BJ (cell line): ENCODE data around the gene SON. TPM values are rescaled to one million over a fixed set of nuclear protein-coding genes. Genes with fewer than 3 reads are reported as not detected.
"Not testable (repeated sequence)": the region's sequence is repeated elsewhere in the genome, so short reads cannot be mapped to it uniquely, and the experiment has no call there.

Source experiments
- CTCF ChIA-PET: fragments of 350-600 bp; formaldehyde crosslinking; extraction: SDS; loops from one replicate; lab custom pipeline; 2021; ENCODE audit warnings: antibody characterized with exemption, inconsistent platforms; lab: Yijun Ruan, JAX
- POLR2A ChIA-PET: fragments of 300-600 bp; sonication (Branson Sonifier 250); formaldehyde crosslinking; extraction: SDS; loops from one replicate; lab custom pipeline; 2021; ENCODE audit warnings: antibody characterized with exemption; lab: Charles Lee
- DNase-seq: peaks from one replicate; pipeline ENCODE4 v3.0.0-alpha.2; 2011; ENCODE audit warnings: low read depth
- H3K27me3 ChIP-seq: 2 replicates; pipeline ENCODE4 v1.6.0; 2011; ENCODE audit warnings: low read length; ENCODE audit not compliant: control insufficient read depth, insufficient read depth
- H3K36me3 ChIP-seq: 2 replicates; pipeline ENCODE4 v1.5.1; 2011; ENCODE audit warnings: low read length; ENCODE audit not compliant: control insufficient read depth, insufficient read depth
- H3K4me3 ChIP-seq: 2 replicates; pipeline ENCODE4 v1.5.1; 2011; ENCODE audit warnings: low read depth, mild to moderate bottlenecking, control low read depth, low read length
- polyA plus RNA-seq: library from polyadenylated mRNA; depleted of rRNA; stranded (reverse); fragments of >200 nt; gene quantifications from 2 replicates; pipeline ENCODE4 v1.2.3, GENCODE V29; 2011
- TF ChIP-seq, protein P1 (sequence below): IDR thresholded peaks from 2 replicates; pipeline ENCODE4 v1.5.1; 2011; ENCODE audit warnings: low read depth, mild to moderate bottlenecking, control low read depth, inconsistent platforms, low read length, moderate library complexity; ENCODE audit not compliant: insufficient read depth

The SON gene
- polyA plus RNA-seq, 1 experiment, result 41.6 TPM

DNA sequence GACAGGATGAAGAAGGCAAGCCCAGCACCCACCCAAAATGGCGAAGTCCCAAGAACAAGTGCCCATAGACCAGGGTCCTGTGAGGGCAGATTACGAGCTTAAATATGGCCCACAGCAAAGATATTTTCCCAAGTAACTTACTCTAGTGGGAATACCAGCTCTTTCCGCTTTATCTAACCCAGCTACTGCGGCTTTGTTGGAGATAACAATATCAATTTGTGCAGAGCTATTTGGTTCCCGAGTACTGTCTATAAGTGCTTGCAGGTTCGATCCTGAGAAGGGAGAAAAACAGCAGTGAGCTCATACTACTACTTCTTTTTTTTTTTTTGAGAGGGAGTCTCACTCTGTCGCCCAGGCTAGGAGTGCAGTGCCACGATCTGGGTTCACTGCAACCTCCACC lies 37.0 kb upstream of the SON start:
- CTCF ChIA-PET, result interaction anchor here (1.0 kb wide), 1 partner anchor 12 kb away, joined by 3 read pairs; no protein-coding TSS in a partner anchor
- H3K4me3 ChIP-seq, result no peak overlapping the region
- no peaks in the 10 kb centered on the region for H3K27me3 ChIP-seq
- POLR2A ChIA-PET, result no interaction called here
- peaks cover 5% of the 10 kb centered on the region for H3K36me3 ChIP-seq
- no peak for DNase-seq
- TF ChIP-seq, protein P1, sequence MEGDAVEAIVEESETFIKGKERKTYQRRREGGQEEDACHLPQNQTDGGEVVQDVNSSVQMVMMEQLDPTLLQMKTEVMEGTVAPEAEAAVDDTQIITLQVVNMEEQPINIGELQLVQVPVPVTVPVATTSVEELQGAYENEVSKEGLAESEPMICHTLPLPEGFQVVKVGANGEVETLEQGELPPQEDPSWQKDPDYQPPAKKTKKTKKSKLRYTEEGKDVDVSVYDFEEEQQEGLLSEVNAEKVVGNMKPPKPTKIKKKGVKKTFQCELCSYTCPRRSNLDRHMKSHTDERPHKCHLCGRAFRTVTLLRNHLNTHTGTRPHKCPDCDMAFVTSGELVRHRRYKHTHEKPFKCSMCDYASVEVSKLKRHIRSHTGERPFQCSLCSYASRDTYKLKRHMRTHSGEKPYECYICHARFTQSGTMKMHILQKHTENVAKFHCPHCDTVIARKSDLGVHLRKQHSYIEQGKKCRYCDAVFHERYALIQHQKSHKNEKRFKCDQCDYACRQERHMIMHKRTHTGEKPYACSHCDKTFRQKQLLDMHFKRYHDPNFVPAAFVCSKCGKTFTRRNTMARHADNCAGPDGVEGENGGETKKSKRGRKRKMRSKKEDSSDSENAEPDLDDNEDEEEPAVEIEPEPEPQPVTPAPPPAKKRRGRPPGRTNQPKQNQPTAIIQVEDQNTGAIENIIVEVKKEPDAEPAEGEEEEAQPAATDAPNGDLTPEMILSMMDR, result no peak

DNA sequence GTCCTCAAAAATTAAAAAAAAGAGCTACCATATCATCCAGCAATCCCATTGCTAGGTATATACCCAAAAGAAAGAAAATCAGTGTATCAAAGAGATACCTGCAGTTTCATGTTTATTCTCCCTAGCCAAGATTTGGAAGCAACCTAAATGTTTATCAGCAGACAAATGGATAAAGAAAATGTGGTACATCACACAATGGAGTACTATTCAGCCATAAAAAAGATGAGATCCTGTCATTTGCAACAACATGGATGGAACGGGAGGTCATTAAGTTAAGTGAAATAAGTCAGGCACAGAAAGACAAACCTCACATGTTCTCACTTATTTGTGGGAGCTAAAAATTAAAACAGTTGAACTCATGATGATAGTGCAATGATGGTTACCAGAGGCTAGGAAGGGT lies 35.8 kb upstream of the SON start:
- CTCF ChIA-PET, H3K36me3 ChIP-seq, DNase-seq, POLR2A ChIA-PET, H3K4me3 ChIP-seq, H3K27me3 ChIP-seq: not testable (repeated sequence)

DNA sequence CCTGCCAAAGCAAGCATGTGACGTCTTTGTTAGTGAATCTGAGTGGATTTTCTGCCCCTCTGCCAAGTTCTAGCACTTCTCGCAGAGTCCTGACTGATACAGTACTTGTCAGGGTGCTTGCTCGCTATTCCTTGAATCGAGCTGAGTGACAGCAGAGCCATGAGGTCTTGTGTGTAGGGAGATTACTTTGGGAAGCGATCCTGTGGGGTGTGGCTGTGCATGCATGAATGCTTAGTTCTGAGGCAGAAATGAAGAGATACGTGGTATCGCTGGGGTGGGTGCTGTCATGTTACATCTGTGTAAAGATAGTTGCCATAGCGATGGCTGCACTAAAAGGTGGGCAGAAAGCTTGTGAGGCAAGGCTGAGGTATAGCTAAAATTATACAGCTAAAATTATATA lies 32.0 kb upstream of the SON start:
- DNase-seq, result no peak
- no peaks in the 10 kb centered on the region for H3K27me3 ChIP-seq
- H3K36me3 ChIP-seq, result peaks cover 6% of the 10 kb centered on the region
- ChIA-PET POLR2A (no interaction called here), CTCF (no interaction called here)
- H3K4me3 ChIP-seq, result no peak overlapping the region
- TF ChIP-seq, protein P1, result no peak

DNA sequence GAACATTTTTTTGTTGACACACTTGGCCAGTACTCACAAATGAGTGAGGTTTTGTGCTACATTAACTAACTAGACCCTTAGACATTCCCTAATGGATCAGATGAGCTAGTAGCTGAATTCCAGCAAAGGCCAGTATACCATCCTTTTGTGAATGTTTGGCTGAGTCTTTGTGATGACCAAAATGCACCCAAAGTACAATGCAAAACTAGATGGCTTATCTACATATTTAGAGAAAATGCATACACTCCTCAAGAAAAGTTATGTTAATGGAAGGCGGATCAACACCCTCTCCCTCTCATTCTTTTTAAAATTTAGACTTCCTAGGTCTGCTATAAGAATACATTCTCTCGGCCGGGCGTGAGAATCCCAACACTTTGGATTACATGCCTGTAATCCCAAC lies 31.2 kb upstream of the SON start:
- ChIA-PET POLR2A (no interaction called here), CTCF (no interaction called here)
- Histone ChIP-seq H3K36me3 (peaks cover 5% of the 10 kb centered on the region), H3K27me3 (no peaks in the 10 kb centered on the region), H3K4me3 (no peak overlapping the region)
- DNase-seq, result no peak
- TF ChIP-seq, protein P1, result no peak

DNA sequence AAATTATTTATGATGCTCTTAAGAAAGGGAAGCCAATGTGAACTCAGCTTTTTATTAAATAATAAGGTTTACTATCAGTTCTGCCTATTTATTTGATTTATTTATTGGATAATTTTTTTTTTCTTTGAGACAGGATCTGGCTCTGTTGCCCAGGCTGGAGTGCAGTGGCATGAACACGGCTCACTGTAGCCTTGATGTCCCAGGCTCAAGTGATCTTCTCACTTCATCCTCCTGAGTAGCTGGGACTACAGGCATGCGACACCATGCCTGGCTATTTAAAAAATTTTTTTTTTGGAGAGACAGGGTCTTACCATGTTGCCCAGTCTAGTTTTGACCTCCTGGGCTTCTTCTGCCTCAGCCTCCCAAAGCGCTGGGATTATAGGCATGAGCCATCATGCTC lies 30.4 kb upstream of the SON start:
- peaks cover 5% of the 10 kb centered on the region for H3K36me3 ChIP-seq
- TF ChIP-seq, protein P1, result no peak
- ChIA-PET CTCF (no interaction called here), POLR2A (no interaction called here)
- no peak for DNase-seq
- H3K4me3 ChIP-seq, result no peak overlapping the region
- no peaks in the 10 kb centered on the region for H3K27me3 ChIP-seq

DNA sequence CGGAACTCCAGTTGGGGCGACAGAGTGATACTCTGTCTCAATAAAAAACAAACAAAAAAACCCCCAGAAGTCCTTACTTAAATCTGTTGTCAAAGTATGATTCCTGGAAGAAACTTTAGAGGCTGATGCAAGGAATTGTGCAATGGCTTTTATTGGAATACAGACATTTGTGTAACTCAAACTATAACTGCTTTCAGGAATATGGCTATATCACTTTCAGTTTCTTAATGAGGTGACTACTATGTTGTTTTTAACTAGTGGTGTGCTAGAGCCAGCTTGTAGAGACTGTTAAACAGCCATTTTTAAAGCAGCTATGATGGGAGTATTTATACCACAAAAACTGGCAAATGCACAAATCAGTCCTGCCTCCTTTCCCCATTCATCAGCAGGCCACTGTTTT lies 28.6 kb upstream of the SON start:
- peaks cover 9% of the 10 kb centered on the region for H3K36me3 ChIP-seq
- DNase-seq, result peak; percentile 34
- ChIA-PET POLR2A (no interaction called here), CTCF (interaction anchor here (0.8 to 1.0 kb wide), 2 partner anchors 15 to 55 kb away, joined by 3 read pairs; no protein-coding TSS in a partner anchor)
- TF ChIP-seq, protein P1, result no peak
- no peaks in the 10 kb centered on the region for H3K27me3 ChIP-seq
- no peak overlapping the region for H3K4me3 ChIP-seq
